Retinal pigment epithelial cell (primary cell): ENCODE results near the gene TBC1D17.

Experiments used
- DNase-seq: peaks from one replicate; pipeline ENCODE4 v3.0.0-alpha.2; 2010; ENCODE audit warnings: low read depth
- H3K4me3 ChIP-seq: 2 replicates; pipeline ENCODE4 v1.5.1; 2011; ENCODE audit warnings: mild to moderate bottlenecking, low read length, control low read depth, moderate library complexity
- TF ChIP-seq, protein P1 (sequence below): conservative IDR thresholded peaks from 2 replicates; pipeline ENCODE4 v1.5.1; 2011; ENCODE audit warnings: low read depth, low read length, control low read depth, inconsistent platforms

TBC1D17 gene

DNA sequence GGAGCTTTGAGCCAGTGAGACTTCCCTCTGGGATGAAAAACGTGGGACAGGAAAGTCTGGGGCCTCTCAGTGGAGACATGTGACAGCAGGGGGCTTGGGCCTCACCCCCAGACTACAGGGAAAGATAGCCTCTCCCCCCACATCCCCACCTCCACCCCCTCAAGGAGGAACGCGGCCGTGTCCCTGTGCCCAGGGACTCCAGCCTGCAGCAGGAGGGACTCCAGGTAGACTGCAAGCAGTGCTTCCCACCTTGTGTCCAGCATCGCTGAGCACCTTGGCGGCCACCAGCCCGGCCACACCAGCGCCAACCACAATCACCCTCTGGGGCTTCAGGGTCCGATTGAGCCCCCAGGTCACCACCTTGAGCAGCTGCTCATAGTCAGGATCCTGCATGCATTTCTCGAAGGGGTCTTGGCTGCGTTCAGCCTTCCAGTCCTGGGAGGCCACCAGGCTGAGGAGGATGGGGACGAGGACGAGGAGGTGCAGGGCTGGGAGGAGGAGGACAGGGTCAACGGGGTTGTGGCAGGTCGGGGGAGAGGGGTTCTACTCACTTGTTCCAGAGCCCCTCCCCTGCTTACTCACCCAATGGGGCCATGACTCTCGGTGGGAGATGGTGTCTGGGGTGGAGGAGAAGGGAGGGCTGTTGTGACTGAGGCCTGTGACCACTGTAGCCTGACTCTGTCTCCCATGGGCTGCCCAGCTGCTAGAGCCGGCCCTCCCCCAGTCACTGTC, 18.2 kb downstream of the TBC1D17 start:
- TF ChIP-seq, protein P1, sequence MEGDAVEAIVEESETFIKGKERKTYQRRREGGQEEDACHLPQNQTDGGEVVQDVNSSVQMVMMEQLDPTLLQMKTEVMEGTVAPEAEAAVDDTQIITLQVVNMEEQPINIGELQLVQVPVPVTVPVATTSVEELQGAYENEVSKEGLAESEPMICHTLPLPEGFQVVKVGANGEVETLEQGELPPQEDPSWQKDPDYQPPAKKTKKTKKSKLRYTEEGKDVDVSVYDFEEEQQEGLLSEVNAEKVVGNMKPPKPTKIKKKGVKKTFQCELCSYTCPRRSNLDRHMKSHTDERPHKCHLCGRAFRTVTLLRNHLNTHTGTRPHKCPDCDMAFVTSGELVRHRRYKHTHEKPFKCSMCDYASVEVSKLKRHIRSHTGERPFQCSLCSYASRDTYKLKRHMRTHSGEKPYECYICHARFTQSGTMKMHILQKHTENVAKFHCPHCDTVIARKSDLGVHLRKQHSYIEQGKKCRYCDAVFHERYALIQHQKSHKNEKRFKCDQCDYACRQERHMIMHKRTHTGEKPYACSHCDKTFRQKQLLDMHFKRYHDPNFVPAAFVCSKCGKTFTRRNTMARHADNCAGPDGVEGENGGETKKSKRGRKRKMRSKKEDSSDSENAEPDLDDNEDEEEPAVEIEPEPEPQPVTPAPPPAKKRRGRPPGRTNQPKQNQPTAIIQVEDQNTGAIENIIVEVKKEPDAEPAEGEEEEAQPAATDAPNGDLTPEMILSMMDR, result no peak
- DNase-seq, result no peak
- H3K4me3 ChIP-seq, result no peak overlapping the region

DNA sequence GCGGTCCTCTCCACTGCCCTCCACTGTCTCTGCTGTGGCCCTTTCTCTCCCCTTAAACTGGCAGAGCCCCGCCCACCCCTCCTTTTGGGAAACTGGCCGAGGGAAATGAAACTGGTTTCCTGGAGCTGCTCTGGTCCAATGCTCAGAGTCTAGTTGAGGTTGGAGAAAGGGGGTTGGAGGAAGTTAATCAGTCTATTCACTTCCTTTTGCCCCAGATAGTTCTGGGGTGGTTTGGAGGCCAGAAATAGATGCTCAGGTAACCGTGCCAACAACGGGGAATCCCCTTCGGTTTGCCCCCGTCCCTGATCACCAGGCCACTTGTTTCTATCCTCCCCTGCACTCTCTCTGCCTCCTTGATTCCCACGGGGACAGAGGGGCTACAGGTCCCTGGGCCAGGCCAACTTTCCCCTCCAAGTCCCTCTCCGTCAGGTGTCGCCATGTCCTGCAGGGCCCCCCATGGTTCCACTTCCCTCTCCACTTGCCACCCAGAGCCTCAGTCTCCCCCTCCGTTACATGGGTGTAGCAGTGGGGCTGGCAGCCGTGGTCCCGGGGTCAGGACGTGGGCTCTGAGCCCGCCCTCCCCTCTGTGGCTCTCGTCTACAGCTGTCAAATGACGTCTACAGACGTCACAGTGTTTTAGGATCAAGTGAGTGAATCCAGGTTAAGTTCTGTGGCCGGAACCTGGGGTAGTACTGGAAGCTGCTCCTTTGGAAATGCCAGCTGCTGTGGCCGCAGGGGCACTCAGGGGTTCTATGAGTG, 19.5 kb downstream of the TBC1D17 start, which contains the start of gene IL4I1:
TSS of gene IL4I1 (minus strand) at position 25 of the 759 bp plus-strand sequence. CDS start 727 bp downstream, outside the sequence.
- H3K4me3 ChIP-seq, result no peak within 1 kb of the TSS
- DNase-seq, result no peak
- TF ChIP-seq, protein P1, result no peak

DNA sequence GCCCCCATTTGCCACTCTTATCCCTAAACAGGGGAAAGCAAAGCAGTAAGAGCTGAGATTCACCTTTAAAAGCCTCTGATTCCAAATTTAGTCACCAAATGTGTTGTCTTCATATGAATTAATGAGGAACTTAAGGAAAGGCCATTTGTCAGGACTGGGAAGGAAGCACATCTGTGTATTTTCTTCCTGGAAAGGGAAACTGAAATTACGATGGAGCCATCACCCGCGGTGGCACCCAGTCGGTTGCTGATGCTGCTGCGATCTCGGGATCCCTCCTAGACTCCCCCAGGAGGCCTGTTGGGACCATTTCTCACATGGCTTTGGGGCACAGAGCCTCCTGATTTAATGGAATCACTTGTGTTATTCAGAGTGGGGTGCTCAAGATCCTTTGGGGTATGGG, 26.6 kb downstream of the TBC1D17 start:
- DNase-seq, result no peak
- no peak overlapping the region for H3K4me3 ChIP-seq
- TF ChIP-seq, protein P1, result no peak

DNA sequence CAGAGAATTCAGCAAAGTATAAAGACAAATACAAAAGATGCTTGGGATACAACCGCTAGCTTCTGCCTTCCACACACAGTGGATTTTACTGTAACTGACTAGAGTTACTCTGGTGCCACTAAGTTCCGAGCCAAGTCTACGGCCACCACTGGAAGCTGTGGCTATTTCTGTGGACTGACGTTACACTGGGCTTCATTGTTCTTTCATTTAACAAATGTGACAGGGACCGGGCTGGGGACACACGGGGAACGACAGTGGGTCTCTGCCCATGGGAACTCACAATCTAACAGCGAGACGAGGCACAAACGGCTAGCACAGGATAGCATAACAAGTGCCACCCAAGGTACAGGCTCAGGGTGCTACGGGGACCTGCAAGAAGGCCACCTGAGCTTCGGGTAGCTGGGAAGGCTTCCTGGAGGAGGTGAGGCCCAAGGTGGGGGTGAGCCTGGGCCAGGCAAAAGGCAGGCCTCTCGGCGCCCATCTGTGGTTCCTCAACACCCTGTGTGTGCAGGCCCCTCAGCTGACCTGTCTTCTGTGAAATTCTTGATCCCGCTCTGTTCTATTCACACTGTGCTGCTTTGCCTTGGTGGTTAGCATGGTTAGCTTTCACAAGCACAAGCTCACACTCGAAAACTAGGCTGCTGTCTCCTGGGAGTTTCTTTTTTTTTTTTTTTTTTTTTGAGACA, 29.5 kb downstream of the TBC1D17 start:
- no peak overlapping the region for H3K4me3 ChIP-seq
- no peak for DNase-seq
- TF ChIP-seq, protein P1, result no peak

DNA sequence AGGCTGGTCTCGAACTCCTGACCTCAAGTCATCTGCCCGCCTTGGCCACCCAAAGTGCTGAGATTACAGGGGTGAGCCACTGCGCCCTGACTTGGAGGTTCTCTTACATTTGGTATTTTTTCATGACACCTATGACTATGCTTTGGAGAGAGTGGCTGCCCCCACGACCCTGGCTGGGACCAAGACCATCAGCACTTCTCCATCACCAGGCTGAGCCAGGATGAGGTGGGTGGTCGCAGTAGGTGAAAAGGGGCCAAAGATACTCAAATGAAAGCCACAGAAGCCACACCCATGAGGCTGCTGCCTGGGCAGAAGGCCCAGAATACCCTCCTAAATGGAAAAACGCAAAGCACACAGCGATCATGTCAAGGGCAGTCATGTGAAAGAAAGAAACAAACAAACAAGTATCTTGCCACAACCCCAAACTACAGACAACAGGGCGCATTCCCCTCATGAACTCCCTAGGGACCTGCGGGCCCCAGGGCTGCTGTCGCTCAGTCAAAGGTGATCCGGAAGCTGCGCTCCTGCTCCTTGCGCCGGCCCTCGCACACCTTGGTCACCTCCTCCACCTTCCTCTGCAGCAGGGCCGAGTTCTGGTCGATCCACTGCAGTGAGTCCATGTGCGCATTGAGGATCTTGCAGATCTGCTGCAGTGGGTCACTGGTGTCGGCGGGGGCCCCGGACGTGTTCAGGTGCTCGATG, 30.4 kb downstream of the TBC1D17 start:
- TF ChIP-seq, protein P1, result no peak
- no peak overlapping the region for H3K4me3 ChIP-seq
- no peak for DNase-seq

DNA sequence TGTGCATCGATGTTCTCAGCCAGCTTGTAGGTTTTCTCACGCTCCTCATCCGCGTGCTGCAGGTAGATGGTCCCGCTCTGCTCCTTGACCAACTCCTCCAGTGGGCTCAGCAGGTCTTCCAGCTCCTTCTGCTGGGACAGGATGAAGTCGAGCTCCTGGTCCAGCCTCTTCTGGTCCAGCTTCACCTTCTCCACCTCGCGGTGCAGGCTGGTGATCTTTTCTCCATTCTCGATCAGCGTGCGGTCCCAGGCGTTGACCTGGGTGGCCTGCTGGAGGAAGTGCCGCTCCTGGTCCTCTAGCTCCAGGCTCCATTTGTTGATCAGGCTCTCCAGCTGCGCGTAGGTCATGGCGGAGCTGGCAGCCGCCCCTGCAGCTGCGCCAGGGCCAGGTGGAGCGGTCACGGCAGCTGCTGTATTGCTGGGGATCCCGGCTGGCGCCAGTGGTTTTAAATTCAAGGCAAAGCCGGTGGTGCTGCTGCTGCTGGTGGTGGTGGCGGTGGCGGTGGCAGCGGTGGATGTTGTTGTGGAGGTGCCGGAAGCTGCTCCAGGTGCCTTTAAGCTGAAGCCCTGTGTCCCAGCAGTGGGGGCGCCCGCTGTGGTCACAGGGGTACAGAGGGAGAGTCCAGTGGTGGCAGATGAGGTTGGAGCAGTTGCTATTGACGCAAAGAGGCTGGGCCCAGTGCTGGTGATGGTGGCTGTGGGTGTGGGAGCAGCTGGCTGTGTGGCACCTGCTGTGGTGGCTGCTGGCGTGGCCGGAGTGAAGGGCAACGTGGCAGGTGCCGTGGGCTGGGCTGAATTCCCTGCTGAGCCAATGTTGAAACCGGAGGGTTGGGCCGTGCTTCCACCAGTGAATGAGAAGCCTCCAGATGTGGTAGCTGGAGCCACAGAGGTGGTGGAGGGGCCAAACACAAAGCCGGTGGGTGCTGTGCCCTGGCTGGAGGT, 31.2 kb downstream of the TBC1D17 start:
- TF ChIP-seq, protein P1, result no peak
- no peak overlapping the region for H3K4me3 ChIP-seq

More for the DNA sequence above, 31.2 kb downstream of the TBC1D17 start:
- no peak for DNase-seq
